Measurements from ENCODE around the gene NSG2.
A peak's percentile ranks its signal among the peaks of the same experiment; 100 is the strongest.
"Not testable (repeated sequence)": the region's sequence is repeated elsewhere in the genome, so short reads cannot be mapped to it uniquely, and the experiment has no call there.

NSG2 gene

GRCh38 chr5:174045470-174046025, at the start of gene NSG2:
NSG2 (plus strand) TSS chr5:174045706; CDS start chr5:174046756, 1,050 bp downstream.
- DNase-seq = peak; percentile 38

GRCh38 chr5:173997331-173997730, 48.2 kb upstream of the NSG2 start:
- DNase-seq = no peak

DNA sequence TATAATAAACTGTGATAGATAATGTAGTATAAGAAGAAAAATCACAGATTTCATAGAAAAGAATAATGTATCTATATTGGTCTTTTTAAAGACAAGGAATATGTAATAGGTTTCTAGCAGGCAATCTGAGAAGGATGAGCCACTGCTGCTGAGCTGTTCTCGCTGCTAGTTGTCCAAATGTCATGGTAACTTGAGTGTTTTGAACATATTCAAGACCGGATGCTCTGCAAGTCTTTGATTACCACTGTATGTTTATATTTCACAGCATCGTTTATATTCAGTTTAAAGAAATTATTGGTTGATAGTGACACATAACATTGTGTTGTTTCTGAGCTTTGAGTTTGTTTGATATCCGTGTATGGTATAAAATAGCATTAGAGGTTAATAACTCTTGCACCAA, 47.0 kb upstream of the NSG2 start:
- no peak for DNase-seq

GRCh38 chr5:174000076-174000475, 45.4 kb upstream of the NSG2 start:
- no peak for DNase-seq

DNA sequence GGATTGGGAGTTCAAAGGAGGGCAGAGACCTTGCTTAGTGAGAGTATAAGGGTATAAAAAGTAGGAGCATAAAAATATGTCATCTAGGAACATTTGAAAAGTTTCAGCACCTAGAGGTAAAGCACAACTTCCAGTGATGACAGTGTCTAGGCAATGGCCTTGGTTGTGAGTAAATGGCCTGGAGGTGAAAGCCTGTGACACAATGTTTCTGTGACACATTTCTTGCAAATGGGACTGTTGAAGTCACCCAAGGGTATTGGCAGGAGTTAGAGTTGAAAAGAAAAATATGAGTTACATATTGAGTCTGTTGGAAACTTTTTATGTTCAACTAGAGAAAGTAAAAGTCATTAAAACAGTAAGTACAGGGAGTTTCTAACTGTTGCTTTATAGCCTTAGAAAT, 41.7 kb upstream of the NSG2 start:
- no peak for DNase-seq

- no peak for DNase-seq
Observed at GRCh38 chr5:174008922-174009321, 36.6 kb upstream of the NSG2 start.

GRCh38 chr5:174010365-174010764, 35.1 kb upstream of the NSG2 start:
- DNase-seq = no peak

- DNase-seq = no peak
Observed at GRCh38 chr5:174011441-174011840, 34.1 kb upstream of the NSG2 start.

DNA sequence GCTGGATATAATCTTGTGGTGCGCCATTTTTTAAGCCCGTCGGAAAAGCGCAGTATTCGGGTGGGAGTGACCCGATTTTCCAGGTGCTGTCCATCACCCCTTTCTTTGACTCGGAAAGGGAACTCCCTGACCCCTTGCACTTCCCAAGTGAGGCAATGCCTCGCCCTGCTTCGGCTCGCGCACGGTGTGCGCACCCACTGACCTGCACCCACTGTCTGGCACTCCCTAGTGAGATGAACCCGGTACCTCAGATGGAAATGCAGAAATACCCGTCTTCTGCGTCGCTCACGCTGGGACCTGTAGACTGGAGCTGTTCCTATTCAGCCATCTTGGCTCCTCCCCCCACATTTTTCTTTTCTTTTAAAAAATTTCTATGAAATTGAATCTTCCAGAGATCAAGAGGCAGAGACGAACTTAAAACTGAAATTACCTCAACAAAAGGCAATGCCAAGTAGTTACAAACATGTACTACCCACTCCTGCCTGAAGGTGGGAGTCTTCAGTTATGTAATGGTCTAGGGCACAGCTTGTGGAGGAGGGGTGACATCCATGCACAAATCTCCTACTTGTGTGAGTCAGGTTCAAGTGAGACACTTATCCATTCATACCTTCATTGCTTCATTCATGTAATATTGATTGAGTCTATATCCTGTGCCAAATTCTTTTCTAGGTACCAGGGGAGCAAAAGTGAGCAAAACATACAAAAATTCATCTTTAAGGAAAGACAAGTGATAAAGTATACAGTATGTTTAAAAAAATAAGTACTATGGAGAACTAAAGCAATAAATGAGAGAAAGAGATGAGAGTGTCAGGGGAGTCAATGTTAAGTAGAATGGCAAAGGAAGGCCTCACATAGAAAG, 25.2 kb upstream of the NSG2 start:
- DNase-seq = not testable (repeated sequence)

GRCh38 chr5:174020928-174021304, 24.6 kb upstream of the NSG2 start:
- DNase-seq = no peak

DNA sequence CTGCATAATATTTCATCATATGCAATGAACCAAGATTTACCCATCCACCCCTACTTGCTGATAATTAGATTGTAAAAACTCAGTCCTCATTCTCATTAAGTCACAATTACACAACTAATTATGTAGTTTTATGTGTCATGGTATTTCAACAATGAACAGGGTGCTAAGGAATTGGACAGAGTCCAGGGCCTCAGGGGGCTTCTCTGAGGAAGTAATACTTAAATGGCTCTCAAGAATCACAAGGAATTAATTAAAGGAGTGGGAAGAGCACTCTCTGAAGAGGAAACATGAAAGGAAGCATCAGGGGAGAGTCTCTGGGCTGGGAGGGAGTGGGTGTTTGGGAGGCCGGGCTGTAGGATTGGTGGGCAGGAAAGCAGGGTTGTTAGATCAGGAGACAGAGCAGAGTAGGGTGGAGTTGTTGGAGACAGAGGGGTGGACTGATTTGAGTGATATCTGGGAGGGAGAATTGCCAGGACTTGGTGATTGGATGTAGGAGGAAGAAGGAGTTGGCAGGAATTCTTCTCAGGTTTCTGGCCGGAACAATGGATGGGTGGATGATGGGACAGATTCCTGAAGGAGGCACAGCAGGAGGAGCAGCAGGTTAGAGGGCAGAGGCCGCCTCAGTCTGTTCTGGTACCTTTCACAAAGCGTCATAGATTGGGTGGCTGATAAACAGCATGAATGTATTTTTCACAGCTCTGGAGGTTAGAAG, 23.0 kb upstream of the NSG2 start:
- no peak for DNase-seq

GRCh38 chr5:174030286-174030685, 15.2 kb upstream of the NSG2 start:
- no peak for DNase-seq

GRCh38 chr5:174044466-174045254, 846 bp upstream of the NSG2 start:
- no peak for DNase-seq

DNA sequence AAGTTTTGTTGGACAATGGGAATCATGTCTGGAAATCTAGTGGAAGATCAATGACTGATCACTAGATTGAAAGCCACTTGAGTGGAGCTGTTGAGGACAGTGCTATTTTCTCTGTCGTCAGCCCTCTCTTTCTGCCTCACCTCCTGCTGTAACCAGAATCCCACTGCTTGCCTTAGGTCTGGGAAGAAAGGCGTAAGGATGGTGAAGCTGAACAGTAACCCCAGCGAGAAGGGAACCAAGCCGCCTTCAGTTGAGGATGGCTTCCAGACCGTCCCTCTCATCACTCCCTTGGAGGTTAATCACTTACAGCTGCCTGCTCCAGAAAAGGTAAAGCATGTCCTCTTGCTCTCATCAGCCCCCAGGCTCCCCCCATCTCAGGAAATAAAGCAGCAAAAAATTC, 1.1 kb downstream of the NSG2 start:
- no peak for DNase-seq

GRCh38 chr5:174047472-174048099, 2.1 kb downstream of the NSG2 start:
- DNase-seq = no peak

GRCh38 chr5:174052636-174053035, 7.1 kb downstream of the NSG2 start:
- DNase-seq = no peak

- no peak for DNase-seq
Observed at GRCh38 chr5:174053905-174054304, 8.4 kb downstream of the NSG2 start.

GRCh38 chr5:174056064-174056847, 10.8 kb downstream of the NSG2 start:
- DNase-seq = no peak

GRCh38 chr5:174057206-174057605, 11.7 kb downstream of the NSG2 start:
- no peak for DNase-seq

DNA sequence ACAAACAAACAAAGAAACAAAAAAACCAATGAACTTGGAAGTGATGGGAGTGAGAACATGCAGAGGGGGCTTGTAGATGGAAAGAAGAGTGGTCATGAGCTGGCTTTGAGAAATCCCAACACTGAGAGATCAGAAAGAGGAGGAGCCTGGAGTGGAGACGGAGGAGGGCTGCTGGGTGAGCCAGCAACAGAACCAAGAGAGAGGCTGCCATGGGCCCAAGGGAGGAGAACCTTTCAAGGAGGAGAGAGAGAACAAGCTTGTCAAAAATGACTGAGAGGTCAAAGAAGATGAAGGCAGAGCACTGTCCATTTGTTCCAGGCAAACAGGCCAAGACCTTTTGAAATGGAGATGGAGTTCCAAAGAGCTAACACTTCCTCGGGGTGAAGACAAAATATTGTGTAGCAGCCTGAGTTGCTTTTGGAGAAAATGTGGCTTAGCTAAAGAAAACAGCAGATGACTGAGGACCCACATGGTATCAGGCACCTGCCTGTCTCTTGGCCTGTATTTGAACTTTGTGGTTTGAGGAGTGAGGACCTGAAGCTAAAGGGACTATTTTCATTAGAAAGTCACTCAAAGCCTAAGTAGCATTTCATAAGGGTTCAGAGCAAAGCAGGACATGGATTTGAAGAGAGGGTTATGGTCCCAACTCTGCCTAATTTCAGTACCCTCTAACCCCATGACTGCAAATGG, 13.1 kb downstream of the NSG2 start:
- no peak for DNase-seq

GRCh38 chr5:174059247-174059646, 13.7 kb downstream of the NSG2 start:
- no peak for DNase-seq
